ENCODE measurements around the gene SNRPA.
"Not testable (repeated sequence)": the region's sequence is repeated elsewhere in the genome, so short reads cannot be mapped to it uniquely, and the experiment has no call there.

Gene SNRPA

DNA sequence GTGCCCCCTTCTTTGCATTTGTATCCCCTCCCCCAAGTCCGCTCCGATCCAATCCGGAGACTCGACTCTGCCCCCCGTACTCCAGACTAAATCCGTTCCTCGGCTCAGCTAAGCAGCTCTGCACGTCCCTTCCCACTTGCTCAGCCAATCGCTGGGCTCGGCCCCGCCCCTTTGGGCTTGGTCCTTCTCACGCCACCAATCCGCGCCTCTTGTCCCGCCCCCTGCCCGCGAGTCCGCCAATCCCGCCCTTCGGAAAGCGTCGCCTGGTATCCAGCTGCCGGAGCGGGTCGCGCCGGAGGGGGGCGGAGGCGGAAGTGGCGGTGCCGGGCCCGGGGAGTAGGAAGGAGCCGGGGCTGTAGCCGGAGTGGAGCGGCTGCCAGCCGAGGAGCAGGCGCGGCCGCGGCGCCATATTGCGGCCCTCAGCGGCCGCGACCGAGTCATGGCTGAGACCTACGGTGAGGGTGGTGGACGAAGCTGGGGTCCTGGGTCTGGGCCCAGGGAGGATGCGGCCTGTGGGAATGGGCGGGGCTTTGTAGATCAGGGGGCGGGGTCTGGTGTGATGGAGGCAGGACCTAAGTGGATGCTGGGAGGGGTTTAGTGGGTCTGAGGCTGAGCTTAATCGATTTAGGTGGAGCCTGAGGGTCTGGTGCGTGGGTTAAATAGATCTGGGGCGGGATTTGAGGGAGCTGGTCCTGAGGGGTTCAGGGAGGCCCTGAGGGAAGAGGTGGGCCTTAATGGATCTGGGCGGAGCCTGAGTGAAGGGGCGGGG, 27.1 kb downstream of the SNRPA start, which contains the start of gene RAB4B:
TSS of gene RAB4B (plus strand) at position 311 of the 769 bp plus-strand sequence. CDS start at position 440, 129 bp downstream.
- peak; percentile 100 for DNase-seq (ENCODE audit: low read depth)

- no peak for DNase-seq (ENCODE audit: low read depth)
Measured at GRCh38 chr19:40778706-40779284, 27.8 kb downstream of the SNRPA start.

DNA sequence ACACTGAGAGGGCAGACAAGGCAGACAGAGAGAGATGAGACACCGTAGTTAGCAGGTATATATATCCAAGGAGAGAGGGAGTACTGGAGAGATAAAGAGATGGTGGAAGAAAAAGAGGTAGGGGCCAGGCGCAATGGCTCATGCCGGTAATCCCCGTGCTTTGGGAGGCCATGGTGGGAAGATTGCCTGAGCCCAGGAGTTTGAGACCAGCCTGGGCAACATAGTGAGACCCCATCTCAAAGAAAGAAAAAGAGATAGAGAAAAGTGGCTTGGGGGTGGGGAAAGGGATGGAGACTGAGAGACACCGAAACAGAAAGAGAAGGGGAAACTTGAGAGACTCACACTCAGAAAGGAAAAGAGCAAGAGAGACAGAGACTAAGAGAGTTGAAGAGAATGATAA, 29.6 kb downstream of the SNRPA start:
- no peak for DNase-seq (ENCODE audit: low read depth)

GRCh38 chr19:40781140-40781539, 30.1 kb downstream of the SNRPA start:
- no peak for DNase-seq (ENCODE audit: low read depth)

DNA sequence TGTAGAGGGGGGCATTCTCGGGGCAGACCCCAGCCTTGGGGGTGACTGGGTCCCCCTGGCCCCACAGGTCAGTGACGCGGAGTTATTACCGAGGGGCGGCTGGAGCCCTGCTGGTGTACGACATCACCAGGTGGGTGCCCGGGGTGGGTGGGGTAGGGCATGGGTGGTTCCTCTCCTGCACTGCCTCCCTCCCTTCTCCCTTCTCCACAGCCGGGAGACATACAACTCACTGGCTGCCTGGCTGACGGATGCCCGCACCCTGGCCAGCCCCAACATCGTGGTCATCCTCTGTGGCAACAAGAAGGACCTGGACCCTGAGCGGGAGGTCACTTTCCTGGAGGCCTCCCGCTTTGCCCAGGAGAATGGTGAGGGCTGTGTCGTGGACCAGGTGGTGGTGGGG, 32.7 kb downstream of the SNRPA start:
- no peak for DNase-seq (ENCODE audit: low read depth)

DNA sequence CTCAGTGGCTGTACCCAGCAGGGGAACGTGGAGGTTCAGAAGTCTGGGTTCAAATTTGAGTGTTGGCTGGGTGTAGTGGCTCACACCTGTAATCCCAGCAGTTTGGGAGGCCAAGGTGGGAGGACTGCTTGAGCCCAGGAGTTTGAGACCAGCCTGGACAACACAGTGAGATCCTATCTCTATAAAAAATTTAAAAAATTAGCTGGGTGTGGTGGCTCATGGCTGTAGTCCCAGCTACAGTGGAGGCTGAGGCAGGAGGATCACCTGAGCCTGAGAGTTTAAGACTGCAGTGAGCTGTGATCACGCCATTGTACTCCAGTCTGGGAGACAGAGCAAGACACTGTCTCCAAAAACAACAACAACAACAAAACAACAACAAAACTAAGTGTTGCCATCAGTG, 33.1 kb downstream of the SNRPA start:
- DNase-seq (ENCODE audit: low read depth) = not testable (repeated sequence)

DNA sequence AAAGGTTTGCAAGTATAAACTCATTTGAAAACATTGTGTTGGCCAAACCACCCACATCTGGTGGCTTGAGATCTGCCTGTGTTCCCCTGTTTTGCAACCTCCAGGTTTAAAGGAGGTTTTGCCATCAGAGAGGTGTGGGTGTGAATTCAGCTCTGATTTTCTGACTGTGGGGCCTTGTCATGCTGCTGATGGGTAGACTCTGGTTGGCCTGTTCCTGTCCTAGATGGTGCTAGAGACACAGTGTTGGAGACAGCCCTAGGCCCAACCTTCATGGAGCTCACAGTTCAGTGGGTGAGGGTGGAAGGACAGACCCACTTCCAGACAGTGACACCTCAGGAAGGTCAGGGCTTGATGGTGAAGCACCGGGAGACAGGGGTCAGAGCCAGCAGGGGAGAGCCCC, 34.5 kb downstream of the SNRPA start:
- DNase-seq (ENCODE audit: low read depth) = no peak

DNA sequence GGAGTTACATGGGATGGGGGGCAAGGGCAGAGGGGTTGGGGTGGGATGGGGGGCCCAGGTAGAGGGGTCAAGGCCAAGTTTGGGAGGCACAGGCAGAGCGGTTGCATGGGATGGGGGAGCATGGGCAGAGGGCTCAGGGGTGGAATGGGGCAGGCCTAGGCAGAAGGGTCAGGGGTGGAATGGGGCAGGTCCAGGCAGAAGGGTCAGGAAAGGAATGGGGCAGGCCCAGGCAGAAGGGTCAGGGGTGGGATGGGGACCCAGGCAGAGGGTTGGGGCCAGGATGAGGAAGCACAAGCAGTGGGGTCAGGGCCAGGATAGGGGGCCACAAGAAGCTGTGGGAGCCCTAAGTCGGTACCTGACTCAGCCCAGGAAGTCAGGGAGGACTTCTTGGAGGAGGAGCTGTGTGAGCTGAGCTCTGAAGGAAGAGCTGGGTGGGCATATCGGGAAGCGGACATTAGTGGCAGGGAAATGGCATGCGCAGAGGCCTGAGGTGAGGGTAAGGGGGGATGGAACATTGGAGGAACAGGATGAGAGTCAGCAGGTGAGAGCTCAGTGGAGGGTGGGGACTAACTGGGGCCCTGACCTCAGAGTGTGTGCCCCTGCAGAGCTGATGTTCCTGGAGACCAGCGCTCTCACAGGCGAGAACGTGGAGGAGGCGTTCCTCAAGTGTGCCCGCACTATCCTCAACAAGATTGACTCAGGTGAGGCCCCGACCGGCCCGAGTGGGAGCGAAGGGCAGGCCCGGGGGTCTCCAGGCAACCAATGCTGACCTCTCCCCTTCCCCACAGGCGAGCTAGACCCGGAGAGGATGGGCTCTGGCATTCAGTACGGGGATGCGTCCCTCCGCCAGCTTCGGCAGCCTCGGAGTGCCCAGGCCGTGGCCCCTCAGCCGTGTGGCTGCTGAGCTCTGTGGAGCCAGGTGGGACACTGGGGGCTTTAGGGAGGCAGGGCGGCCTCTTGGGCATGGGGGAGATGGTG, 35.3 kb downstream of the SNRPA start:
- no peak for DNase-seq (ENCODE audit: low read depth)

- DNase-seq (ENCODE audit: low read depth) = no peak
Measured at GRCh38 chr19:40791349-40791748, 40.3 kb downstream of the SNRPA start.

- no peak for DNase-seq (ENCODE audit: low read depth)
Measured at GRCh38 chr19:40791996-40792395, 41.0 kb downstream of the SNRPA start.

GRCh38 chr19:40797166-40797962, 46.4 kb downstream of the SNRPA start:
- no peak for DNase-seq (ENCODE audit: low read depth)

DNA sequence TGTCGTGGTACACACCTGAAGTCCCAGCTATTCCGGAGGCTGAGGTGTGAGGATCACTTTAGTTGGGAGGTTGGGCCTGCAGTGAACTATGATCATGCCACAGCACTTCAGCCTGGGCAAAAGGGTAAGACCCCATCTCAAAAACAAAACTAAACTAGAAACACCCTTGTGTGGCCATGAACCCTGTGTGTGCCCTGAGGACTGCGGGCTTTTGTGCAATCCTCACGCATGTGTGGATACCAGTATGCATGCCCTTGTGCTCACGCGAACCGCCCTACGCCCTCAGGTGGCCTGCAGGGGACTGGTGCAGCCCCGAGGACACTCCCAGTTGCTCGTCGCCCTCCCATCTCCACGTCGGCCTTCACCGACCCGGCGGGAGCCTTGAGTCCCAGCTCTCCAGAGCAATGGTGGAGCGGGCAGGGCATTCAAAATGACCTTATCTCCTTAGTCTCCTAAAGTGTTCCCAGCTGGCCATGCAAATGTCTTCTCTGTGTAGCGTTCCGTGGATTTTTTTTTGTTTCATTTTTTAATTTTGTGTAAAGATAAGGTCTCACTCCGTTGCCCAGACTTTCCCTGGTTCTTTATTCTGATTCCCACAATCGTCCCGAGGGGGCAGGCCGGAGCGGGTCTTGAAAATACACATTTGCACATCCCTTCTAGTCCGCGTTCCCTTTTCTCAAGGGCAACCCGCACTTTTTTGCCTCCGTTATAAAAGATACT, 47.1 kb downstream of the SNRPA start:
- DNase-seq (ENCODE audit: low read depth) = peak; percentile 53

DNA sequence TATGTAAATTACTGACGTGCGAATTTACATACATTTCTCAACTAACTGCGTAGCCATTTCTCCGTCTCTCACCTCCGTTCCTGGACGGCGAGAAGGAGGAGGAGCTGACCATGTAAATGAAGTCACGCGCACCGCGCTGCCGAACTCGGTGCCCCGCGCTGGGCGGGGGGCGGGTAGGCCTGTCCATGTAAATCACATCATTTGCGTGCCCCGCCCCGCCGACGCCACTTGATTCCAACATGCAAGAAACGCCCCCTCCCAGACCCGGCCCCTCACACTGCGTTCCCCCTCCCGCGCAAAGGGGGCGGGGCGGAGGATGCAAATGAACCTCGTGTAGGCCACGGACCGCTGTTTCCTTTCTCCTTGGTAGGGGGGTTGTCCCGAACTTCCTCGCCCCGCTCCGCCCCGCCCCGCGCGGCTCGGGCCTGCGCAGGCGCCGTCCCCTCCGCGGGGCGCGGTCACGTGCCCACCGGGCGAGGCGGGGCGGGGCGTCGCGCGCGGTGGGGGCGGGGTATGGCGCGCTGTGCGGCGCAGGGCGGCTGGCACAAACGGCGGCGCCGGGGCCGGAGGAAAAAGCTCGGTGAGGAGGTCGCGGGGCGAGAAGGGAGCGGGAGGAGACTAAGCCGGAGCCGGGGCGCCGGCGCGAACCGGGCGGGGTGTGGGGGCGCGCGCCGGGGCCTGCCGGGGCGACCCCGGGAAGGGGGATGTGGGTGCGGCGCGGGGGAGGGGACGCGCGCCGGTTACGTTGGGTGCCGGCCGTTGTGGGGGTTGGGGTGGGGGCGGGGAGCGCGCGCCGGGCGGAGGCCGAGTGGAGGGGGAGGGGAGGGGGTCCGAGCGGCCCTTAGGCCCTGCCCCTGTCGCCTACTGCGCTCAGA, 47.9 kb downstream of the SNRPA start, which contains the start of gene EGLN2:
TSS of gene EGLN2 (plus strand) at position 509 of the 875 bp plus-strand sequence. CDS start 1,382 bp downstream, outside the sequence.
- DNase-seq (ENCODE audit: low read depth) = peak; percentile 100

- DNase-seq (ENCODE audit: low read depth) = no peak
Measured at GRCh38 chr19:40799558-40800338, 48.7 kb downstream of the SNRPA start.

- no peak for DNase-seq (ENCODE audit: low read depth)
Measured at GRCh38 chr19:40800339-40800996, 49.5 kb downstream of the SNRPA start.

DNA sequence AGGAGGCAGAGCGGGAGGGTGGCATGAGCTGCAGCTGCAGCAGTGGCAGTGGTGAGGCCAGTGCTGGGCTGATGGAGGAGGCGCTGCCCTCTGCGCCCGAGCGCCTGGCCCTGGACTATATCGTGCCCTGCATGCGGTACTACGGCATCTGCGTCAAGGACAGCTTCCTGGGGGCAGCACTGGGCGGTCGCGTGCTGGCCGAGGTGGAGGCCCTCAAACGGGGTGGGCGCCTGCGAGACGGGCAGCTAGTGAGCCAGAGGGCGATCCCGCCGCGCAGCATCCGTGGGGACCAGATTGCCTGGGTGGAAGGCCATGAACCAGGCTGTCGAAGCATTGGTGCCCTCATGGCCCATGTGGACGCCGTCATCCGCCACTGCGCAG, 50.0 kb downstream of the SNRPA start:
- DNase-seq (ENCODE audit: low read depth) = no peak

- DNase-seq (ENCODE audit: low read depth) = no peak
Measured at GRCh38 chr19:40801426-40802299, 50.7 kb downstream of the SNRPA start.
